Hepatocyte (in vitro differentiated cells): ENCODE measurements around the gene MOV10L1. TPM values are rescaled to one million over a fixed set of nuclear protein-coding genes. Genes with fewer than 3 reads are reported as not detected.

Experiments used
- DNase-seq: peaks from one replicate; pipeline ENCODE4 v3.0.0-alpha.2; 2016; ENCODE audit warnings: low spot score
- H2AFZ ChIP-seq: fragments of 200-600 bp; sonication (generic); 2 replicates; pipeline ENCODE4 v1.6.0; 2016; ENCODE audit warnings: antibody characterized with exemption, mild to moderate bottlenecking
- H3K27ac ChIP-seq: fragments of 200-600 bp; sonication (generic); 2 replicates; pipeline ENCODE4 v1.5.1; 2016; ENCODE audit warnings: mild to moderate bottlenecking
- H3K27me3 ChIP-seq: fragments of 200-600 bp; sonication (generic); 2 replicates; pipeline ENCODE4 v1.6.1; 2016
- H3K36me3 ChIP-seq: fragments of 200-600 bp; sonication (generic); replicated peaks from 2 replicates; pipeline ENCODE4 v1.5.1; 2016; ENCODE audit warnings: low read depth; ENCODE audit not compliant: insufficient read depth
- H3K4me1 ChIP-seq: fragments of 200-600 bp; sonication (generic); 2 replicates; pipeline ENCODE4 v1.5.1; 2016; ENCODE audit warnings: mild to moderate bottlenecking, moderate library complexity; ENCODE audit not compliant: insufficient read depth
- H3K4me2 ChIP-seq: fragments of 200-600 bp; sonication (generic); 2 replicates; pipeline ENCODE4 v1.6.0; 2016
- H3K4me3 ChIP-seq: fragments of 200-600 bp; sonication (generic); 2 replicates; pipeline ENCODE4 v1.5.1; 2016; ENCODE audit warnings: mild to moderate bottlenecking
- H3K79me2 ChIP-seq: fragments of 200-600 bp; sonication (generic); 2 replicates; pipeline ENCODE4 v1.6.0; 2017; ENCODE audit warnings: mild to moderate bottlenecking
- H3K9me2 ChIP-seq: fragments of 200-600 bp; sonication (generic); replicated peaks from 2 replicates; pipeline ENCODE4 v1.6.0; 2017; ENCODE audit warnings: mild to moderate bottlenecking; ENCODE audit not compliant: insufficient read depth
- H3K9me3 ChIP-seq: fragments of 200-600 bp; sonication (generic); 2 replicates; pipeline ENCODE4 v1.5.1; 2016; ENCODE audit warnings: low read depth, mild to moderate bottlenecking
- H4K20me1 ChIP-seq: fragments of 200-600 bp; sonication (generic); 2 replicates; pipeline ENCODE4 v1.6.0; 2016; ENCODE audit warnings: mild to moderate bottlenecking; ENCODE audit not compliant: insufficient read depth, poor library complexity, severe bottlenecking
- EZH2 ChIP-seq: fragments of 200-600 bp; sonication (generic); IDR thresholded peaks from 2 replicates; pipeline ENCODE4 v1.6.1; 2016; ENCODE audit warnings: antibody characterized with exemption, mild to moderate bottlenecking, borderline replicate concordance
- EZH2phosphoT487 ChIP-seq: fragments of 200-600 bp; sonication (generic); IDR thresholded peaks from one replicate; pipeline ENCODE4 v1.6.1; 2018; ENCODE audit warnings: antibody characterized with exemption, mild to moderate bottlenecking, low read depth, moderate library complexity; ENCODE audit not compliant: unreplicated experiment, severe bottlenecking
- WGBS: methylation state at CpG from one replicate; pipeline ENCODE4 v1.1.6; 2016; ENCODE audit warnings: low lambda C conversion rate; ENCODE audit errors: missing lambda C conversion rate; 5-methylcytosine and 5-hydroxymethylcytosine counted together
- polyA plus RNA-seq: library from polyadenylated mRNA; unstranded; fragments of >200 nt; fragmentation: Nextera tagmentation; extraction: Ambion mirVana; gene quantifications from 2 replicates; pipeline ENCODE4 v1.2.1, GENCODE V29; 2016
- total RNA-seq: library from RNA; depleted of rRNA; stranded (reverse); fragments of >200 nt; gene quantifications from 2 replicates; pipeline ENCODE4 v1.2.3, GENCODE V29; 2014
- TF ChIP-seq, protein P1 (sequence below): fragments of 200-600 bp; sonication (generic); IDR thresholded peaks from 2 replicates; pipeline ENCODE4 v1.5.1; 2016; ENCODE audit warnings: antibody characterized with exemption, mild to moderate bottlenecking; ENCODE audit not compliant: poor library complexity

The MOV10L1 gene
- total and polyA plus RNA-seq, 2 experiments from 2014 or later = 0.36 to 3.6 TPM

- H3K4me3 ChIP-seq = no peak overlapping the region
- peaks cover 38% of the 10 kb centered on the region for H4K20me1 ChIP-seq
- H3K79me2 ChIP-seq = peaks cover 59% of the 10 kb centered on the region
- no peaks in the 10 kb centered on the region for H3K36me3 ChIP-seq
- 92% methylated on average over 44 of the region's 45 CpGs for WGBS
- no peak for DNase-seq
- H3K9me2 ChIP-seq = no peaks in the 10 kb centered on the region
- H3K4me1 ChIP-seq = peaks cover 17% of the 10 kb centered on the region
- TF ChIP-seq, protein P1, sequence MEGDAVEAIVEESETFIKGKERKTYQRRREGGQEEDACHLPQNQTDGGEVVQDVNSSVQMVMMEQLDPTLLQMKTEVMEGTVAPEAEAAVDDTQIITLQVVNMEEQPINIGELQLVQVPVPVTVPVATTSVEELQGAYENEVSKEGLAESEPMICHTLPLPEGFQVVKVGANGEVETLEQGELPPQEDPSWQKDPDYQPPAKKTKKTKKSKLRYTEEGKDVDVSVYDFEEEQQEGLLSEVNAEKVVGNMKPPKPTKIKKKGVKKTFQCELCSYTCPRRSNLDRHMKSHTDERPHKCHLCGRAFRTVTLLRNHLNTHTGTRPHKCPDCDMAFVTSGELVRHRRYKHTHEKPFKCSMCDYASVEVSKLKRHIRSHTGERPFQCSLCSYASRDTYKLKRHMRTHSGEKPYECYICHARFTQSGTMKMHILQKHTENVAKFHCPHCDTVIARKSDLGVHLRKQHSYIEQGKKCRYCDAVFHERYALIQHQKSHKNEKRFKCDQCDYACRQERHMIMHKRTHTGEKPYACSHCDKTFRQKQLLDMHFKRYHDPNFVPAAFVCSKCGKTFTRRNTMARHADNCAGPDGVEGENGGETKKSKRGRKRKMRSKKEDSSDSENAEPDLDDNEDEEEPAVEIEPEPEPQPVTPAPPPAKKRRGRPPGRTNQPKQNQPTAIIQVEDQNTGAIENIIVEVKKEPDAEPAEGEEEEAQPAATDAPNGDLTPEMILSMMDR = no peak
- no peak for TF ChIP-seq EZH2phosphoT487
- no peak for TF ChIP-seq EZH2
- H3K27me3 ChIP-seq = no peaks in the 10 kb centered on the region
- H3K4me2 ChIP-seq = no peak overlapping the region
- no peaks in the 10 kb centered on the region for H3K9me3 ChIP-seq
- H2AFZ ChIP-seq = no peak overlapping the region
- H3K27ac ChIP-seq = no peak overlapping the region
Observed at GRCh38 chr22:50205781-50206569, 116.2 kb downstream of the MOV10L1 start.

GRCh38 chr22:50206599-50206998 lies 116.8 kb downstream of the MOV10L1 start:
- H3K36me3 ChIP-seq = no peaks in the 10 kb centered on the region
- no peaks in the 10 kb centered on the region for H3K9me2 ChIP-seq
- 52% methylated on average over 10 of the region's 10 CpGs for WGBS
- peak; percentile 56 for DNase-seq
- H3K79me2 ChIP-seq = peaks cover 62% of the 10 kb centered on the region
- peaks cover 16% of the 10 kb centered on the region for H3K4me1 ChIP-seq
- H2AFZ ChIP-seq = no peak overlapping the region
- peaks cover 36% of the 10 kb centered on the region for H4K20me1 ChIP-seq
- no peak for TF ChIP-seq EZH2
- no peak for TF ChIP-seq EZH2phosphoT487
- TF ChIP-seq, protein P1 = peak; percentile 45
- no peaks in the 10 kb centered on the region for H3K27me3 ChIP-seq
- no peak overlapping the region for H3K27ac ChIP-seq
- H3K9me3 ChIP-seq = no peaks in the 10 kb centered on the region
- H3K4me3 ChIP-seq = no peak overlapping the region
- H3K4me2 ChIP-seq = no peak overlapping the region

GRCh38 chr22:50207383-50208140 lies 117.8 kb downstream of the MOV10L1 start:
- H3K36me3 ChIP-seq = no peaks in the 10 kb centered on the region
- H3K27me3 ChIP-seq = no peaks in the 10 kb centered on the region
- no peaks in the 10 kb centered on the region for H3K9me3 ChIP-seq
- TF ChIP-seq, protein P1 = no peak
- TF ChIP-seq EZH2 (no peak), EZH2phosphoT487 (no peak)
- H3K4me3 ChIP-seq = no peak overlapping the region
- peaks cover 62% of the 10 kb centered on the region for H3K79me2 ChIP-seq
- no peak overlapping the region for H3K27ac ChIP-seq
- no peak for DNase-seq
- H3K4me2 ChIP-seq = no peak overlapping the region
- WGBS = 89% methylated on average over 23 of the region's 23 CpGs
- no peaks in the 10 kb centered on the region for H3K9me2 ChIP-seq
- H4K20me1 ChIP-seq = peaks cover 31% of the 10 kb centered on the region
- no peak overlapping the region for H2AFZ ChIP-seq
- H3K4me1 ChIP-seq = peaks cover 7% of the 10 kb centered on the region
